Upper lobe of left lung (tissue), 4 donors: ENCODE results near the gene PDGFRB.

ENCODE experiments used
- EP300 ChIP-seq, 4 donors: sonication (generic); formaldehyde crosslinking; IDR thresholded peaks; one replicate each; pipeline ENCODE4 v1.5.1; 2017; ENCODE audit warnings: antibody characterized with exemption in 4 of 4, control low read depth in 2 of 4
- POLR2A ChIP-seq, 4 donors: fragments of 450-650 bp; IDR thresholded peaks; one replicate each; pipeline ENCODE4 v1.5.1; 2016 to 2017; ENCODE audit warnings: antibody characterized with exemption in 4 of 4, mild to moderate bottlenecking in 2 of 4
- TF ChIP-seq, protein P1 (sequence below), 6 experiments: fragments of 450-650 bp in 4 of 6; fragments of 200-600 bp in 2 of 6; sonication (generic) in 2 of 6; IDR thresholded peaks; one replicate each; pipeline ENCODE4 v1.5.1; 2016 to 2019; ENCODE audit warnings: antibody characterized with exemption in 6 of 6

DNA sequence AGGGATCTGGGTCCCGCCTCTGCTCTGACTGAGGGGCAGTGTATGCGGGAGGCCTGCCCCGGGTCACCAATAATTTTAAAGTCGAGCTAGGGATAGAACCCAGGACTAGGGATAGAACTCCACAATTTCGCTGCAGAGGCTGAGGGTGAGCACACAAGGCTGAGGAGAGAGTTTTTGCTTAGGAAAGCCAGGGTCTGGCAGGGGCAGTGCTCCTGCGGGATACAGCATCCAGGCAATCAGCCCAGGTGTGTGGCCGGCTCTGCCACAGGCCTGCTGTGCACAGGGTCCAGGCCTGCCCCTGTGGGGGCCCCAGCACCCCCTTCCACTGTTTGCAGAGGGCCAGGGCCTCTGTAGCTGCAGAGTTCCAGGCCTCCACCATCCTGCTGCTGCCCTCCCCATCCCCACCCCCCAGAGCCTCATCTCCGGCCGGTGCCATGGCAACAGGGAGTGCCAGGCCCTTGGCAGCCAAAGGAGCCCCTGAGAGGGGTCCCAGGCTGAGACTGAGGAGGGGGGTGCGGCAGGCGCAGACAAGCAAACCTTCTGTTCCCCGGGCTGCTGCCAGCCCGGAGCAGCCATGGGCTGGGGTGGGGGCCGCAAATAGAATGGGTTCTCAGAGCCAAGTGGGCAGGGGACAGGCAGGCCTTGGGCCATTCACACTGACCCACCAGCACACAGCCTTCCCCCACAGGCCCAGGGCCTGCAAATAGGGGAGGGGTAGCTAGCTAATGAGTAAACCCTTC is 8.6 kb downstream of the PDGFRB start:
- TF ChIP-seq, protein P1, sequence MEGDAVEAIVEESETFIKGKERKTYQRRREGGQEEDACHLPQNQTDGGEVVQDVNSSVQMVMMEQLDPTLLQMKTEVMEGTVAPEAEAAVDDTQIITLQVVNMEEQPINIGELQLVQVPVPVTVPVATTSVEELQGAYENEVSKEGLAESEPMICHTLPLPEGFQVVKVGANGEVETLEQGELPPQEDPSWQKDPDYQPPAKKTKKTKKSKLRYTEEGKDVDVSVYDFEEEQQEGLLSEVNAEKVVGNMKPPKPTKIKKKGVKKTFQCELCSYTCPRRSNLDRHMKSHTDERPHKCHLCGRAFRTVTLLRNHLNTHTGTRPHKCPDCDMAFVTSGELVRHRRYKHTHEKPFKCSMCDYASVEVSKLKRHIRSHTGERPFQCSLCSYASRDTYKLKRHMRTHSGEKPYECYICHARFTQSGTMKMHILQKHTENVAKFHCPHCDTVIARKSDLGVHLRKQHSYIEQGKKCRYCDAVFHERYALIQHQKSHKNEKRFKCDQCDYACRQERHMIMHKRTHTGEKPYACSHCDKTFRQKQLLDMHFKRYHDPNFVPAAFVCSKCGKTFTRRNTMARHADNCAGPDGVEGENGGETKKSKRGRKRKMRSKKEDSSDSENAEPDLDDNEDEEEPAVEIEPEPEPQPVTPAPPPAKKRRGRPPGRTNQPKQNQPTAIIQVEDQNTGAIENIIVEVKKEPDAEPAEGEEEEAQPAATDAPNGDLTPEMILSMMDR (IDR thresholded peaks at IDR 0.05) = no peak
- TF ChIP-seq EP300 (IDR thresholded peaks at IDR 0.05) = no peak
- no peak for TF ChIP-seq POLR2A (IDR thresholded peaks at IDR 0.05)
